Right lobe of liver (tissue), 6 donors: ENCODE results near the gene PCDHGA2. TPM values are rescaled to one million over a fixed set of nuclear protein-coding genes. Genes with fewer than 3 reads are reported as not detected.

Experiments used
- ATAC-seq, 4 donors: fragments of 200-7000 bp; cut with Tn5 transposase; one replicate each; pipeline ENCODE4 v1.9.1; 2020; ENCODE audit warnings: mild to moderate bottlenecking in 4 of 4, moderate library complexity in 4 of 4
- DNase-seq, 3 donors: peaks; one replicate each; pipeline ENCODE4 v3.0.0-alpha.2; 2020
- H3K27ac ChIP-seq, 3 donors: fragments of 200-600 bp; one replicate each; pipeline ENCODE4 v1.8.0; 2022
- H3K27me3 ChIP-seq, 2 donors: fragments of 200-600 bp; one replicate each; pipeline ENCODE4 v1.8.0; 2022
- H3K36me3 ChIP-seq, 4 donors: fragments of 200-600 bp; sonication (generic) in 1 of 4; one replicate each; pipeline versions ENCODE4 v1.5.1 to v1.8.0; 2017 to 2022; ENCODE audit warnings: control low read depth in 1 of 4
- H3K4me1 ChIP-seq, 4 donors: fragments of 200-600 bp; sonication (generic) in 1 of 4; one replicate each; pipeline versions ENCODE4 v1.5.1 to v1.8.0; 2017 to 2022; ENCODE audit warnings: control low read depth in 1 of 4
- H3K4me3 ChIP-seq, 3 donors: fragments of 200-600 bp; one replicate each; pipeline ENCODE4 v1.8.0; 2022
- H3K9me3 ChIP-seq, 4 donors: fragments of 200-600 bp; sonication (generic) in 1 of 4; one replicate each; pipeline versions ENCODE4 v1.5.1 to v1.8.0; 2017 to 2022; ENCODE audit warnings: control low read depth in 1 of 4
- CTCF ChIP-seq, 4 donors: fragments of 200-600 bp in 3 of 4; fragments of 450-650 bp in 1 of 4; IDR thresholded peaks; one replicate each; pipeline versions ENCODE4 v1.5.1 to v1.8.0; 2016 to 2022; ENCODE audit warnings: antibody characterized with exemption in 4 of 4, mild to moderate bottlenecking in 2 of 4
- POLR2A ChIP-seq: fragments of 450-650 bp; IDR thresholded peaks from one replicate; pipeline ENCODE4 v1.6.1; 2017; ENCODE audit warnings: antibody characterized with exemption, mild to moderate bottlenecking
- WGBS: methylation state at CpG from one replicate; pipeline ENCODE4 v1.1.6; 2018; ENCODE audit warnings: low coverage, low lambda C conversion rate; ENCODE audit not compliant: insufficient coverage; ENCODE audit errors: missing lambda C conversion rate; 5-methylcytosine and 5-hydroxymethylcytosine counted together
- intact Hi-C, 2 donors: fragments of 100-400 bp; cut with DNase I; formaldehyde crosslinking; loops; one replicate each; pipeline versions ENCODE4 v1.11.2 to v1.14.1; 2022
- total RNA-seq, 6 experiments: library from RNA; depleted of rRNA in 2 of 6; stranded (reverse); fragments of >200 nt in 2 of 6; fragmentation: NEBNext Ultra II Directional in 3 of 6; extraction: Animal tissue kit (Norgen Biotek cat#: 25700) in 3 of 6; gene quantifications; one replicate each; pipeline versions ENCODE4 v1.1.0 to v1.2.4, GENCODE V29; 2016 to 2023
- donor health status: DM: no; HTN: yes; CAD: no.
- donor health status: DM: no; HTN: no; CAD: no.
- donor health status: DM: no; HTN: no; CAD: no.
- donor health status: DM: no; HTN: yes; CAD: no.
- donor health status: DM: no; HTN: yes; CAD: no.

Gene PCDHGA2
- total RNA-seq, 6 experiments from 2014 or later: 0.49 to 0.88 (median 0.57) TPM

GRCh38 chr5:141356133-141356532, 17.6 kb downstream of the PCDHGA2 start:
- no peaks in the 10 kb centered on the region for H3K36me3 ChIP-seq
- no peak overlapping the region for H3K4me3 ChIP-seq
- intact Hi-C loops: no loop called here
- no peak for ATAC-seq
- no peak overlapping the region for H3K27ac ChIP-seq
- 68% methylated on average over 5 of the region's 5 CpGs for WGBS
- no peaks in the 10 kb centered on the region for H3K4me1 ChIP-seq
- TF ChIP-seq POLR2A (no peak), CTCF (IDR thresholded peaks at IDR 0.05) (no peak)
- peaks cover 0 to 3% of the 10 kb centered on the region in 2 donors for H3K27me3 ChIP-seq
- peaks cover 0 to 3% (median 0%) of the 10 kb centered on the region in 4 donors for H3K9me3 ChIP-seq
- DNase-seq: no peak

GRCh38 chr5:141356950-141357349, 18.4 kb downstream of the PCDHGA2 start:
- intact Hi-C loops: no loop called here
- Histone ChIP-seq H3K4me3 (no peak overlapping the region), H3K36me3 (no peaks in the 10 kb centered on the region), H3K27ac (no peak overlapping the region), H3K9me3 (peaks cover 0 to 3% (median 0%) of the 10 kb centered on the region in 4 donors), H3K4me1 (no peaks in the 10 kb centered on the region), H3K27me3 (peaks cover 0 to 3% of the 10 kb centered on the region in 2 donors)
- DNase-seq (no peak), ATAC-seq (no peak)
- 21% methylated on average over 5 of the region's 19 CpGs for WGBS
- no peak for TF ChIP-seq POLR2A
- TF ChIP-seq CTCF (IDR thresholded peaks at IDR 0.05): no peak

GRCh38 chr5:141359790-141360426, 21.3 kb downstream of the PCDHGA2 start, which contains the start of gene PCDHGB2:
TSS of gene PCDHGB2 (plus strand) at chr5:141359994. CDS start at chr5:141360136, 142 bp downstream.
- intact Hi-C loops: no loop called here
- Histone ChIP-seq H3K36me3 (no peaks in the 10 kb centered on the region), H3K4me1 (no peaks in the 10 kb centered on the region), H3K4me3 (no peak within 1 kb of the TSS), H3K27ac (no peak within 1 kb of the TSS), H3K27me3 (peaks cover 0 to 3% of the 10 kb centered on the region in 2 donors), H3K9me3 (peaks cover 0 to 3% (median under 1%) of the 10 kb centered on the region in 4 donors)
- no peak for DNase-seq
- WGBS: 24% methylated on average over 24 of the region's 24 CpGs
- TF ChIP-seq CTCF (IDR thresholded peaks at IDR 0.05): peak in 2 of 4 donors; percentile 6 to 29
- no peak for TF ChIP-seq POLR2A
- ATAC-seq: peak in 3 of 4 donors; percentile 22 to 40 (median 31)

GRCh38 chr5:141360685-141361084, 22.1 kb downstream of the PCDHGA2 start:
- Histone ChIP-seq H3K27ac (no peak overlapping the region), H3K4me3 (no peak overlapping the region), H3K27me3 (peaks cover 0 to 3% of the 10 kb centered on the region in 2 donors), H3K9me3 (peaks cover 0 to 3% (median under 1%) of the 10 kb centered on the region in 4 donors), H3K4me1 (no peaks in the 10 kb centered on the region), H3K36me3 (no peaks in the 10 kb centered on the region)
- WGBS: 33% methylated on average over 14 of the region's 15 CpGs
- TF ChIP-seq POLR2A (no peak), CTCF (IDR thresholded peaks at IDR 0.05) (no peak)
- DNase-seq: no peak
- intact Hi-C loops: no loop called here
- ATAC-seq: no peak
